Activated CD4-positive, alpha-beta T cell treated with anti-CD3 and anti-CD28 coated beads, Interleukin-2, Interleukin-4, amounts not matched to agents 100 ng/mL and 50 ng/mL, durations not matched to agents 16 hours and 8 hours (primary cell): Measurements from ENCODE around the gene KCNB1.

Source experiments
- DNase-seq: peaks from one replicate; pipeline ENCODE4 v3.0.0-alpha.2; 2020; ENCODE audit warnings: low spot score

KCNB1 gene

GRCh38 chr20:49409302-49409974 is 73.0 kb downstream of the KCNB1 start:
- DNase-seq = no peak

GRCh38 chr20:49408509-49409104 is 73.9 kb downstream of the KCNB1 start:
- DNase-seq = no peak

- DNase-seq = no peak
These were observed 75.8 kb downstream of the KCNB1 start for GRCh38 chr20:49406666-49407065.

GRCh38 chr20:49405696-49406095 is 76.8 kb downstream of the KCNB1 start:
- no peak for DNase-seq

GRCh38 chr20:49405062-49405683 is 77.3 kb downstream of the KCNB1 start:
- DNase-seq = no peak

GRCh38 chr20:49404461-49404860 is 78.0 kb downstream of the KCNB1 start:
- DNase-seq = no peak

GRCh38 chr20:49403911-49404310 is 78.6 kb downstream of the KCNB1 start:
- DNase-seq = no peak

GRCh38 chr20:49403012-49403411 is 79.5 kb downstream of the KCNB1 start:
- no peak for DNase-seq

- no peak for DNase-seq
These were observed 81.6 kb downstream of the KCNB1 start for GRCh38 chr20:49400904-49401303.

GRCh38 chr20:49400410-49400809 is 82.1 kb downstream of the KCNB1 start:
- no peak for DNase-seq

- DNase-seq = no peak
These were observed 83.1 kb downstream of the KCNB1 start for GRCh38 chr20:49399329-49399728.

GRCh38 chr20:49398401-49399144 is 83.9 kb downstream of the KCNB1 start:
- no peak for DNase-seq

- DNase-seq = no peak
These were observed 84.9 kb downstream of the KCNB1 start for GRCh38 chr20:49397525-49397924.

GRCh38 chr20:49396230-49396629 is 86.2 kb downstream of the KCNB1 start:
- DNase-seq = no peak

GRCh38 chr20:49395659-49396058 is 86.8 kb downstream of the KCNB1 start:
- no peak for DNase-seq

GRCh38 chr20:49395183-49395582 is 87.3 kb downstream of the KCNB1 start:
- no peak for DNase-seq

- DNase-seq = no peak
These were observed 87.7 kb downstream of the KCNB1 start for GRCh38 chr20:49394757-49395156.

GRCh38 chr20:49394264-49394663 is 88.2 kb downstream of the KCNB1 start:
- no peak for DNase-seq

- no peak for DNase-seq
These were observed 88.7 kb downstream of the KCNB1 start for GRCh38 chr20:49393803-49394202.

- no peak for DNase-seq
These were observed 89.7 kb downstream of the KCNB1 start for GRCh38 chr20:49392745-49393144.

- no peak for DNase-seq
These were observed 90.8 kb downstream of the KCNB1 start for GRCh38 chr20:49391404-49392245.

- DNase-seq = no peak
These were observed 92.6 kb downstream of the KCNB1 start for GRCh38 chr20:49389854-49390253.
